Muscle of leg (tissue), 11 donors: Measurements from ENCODE around the gene BTBD2. TPM values are rescaled to one million over a fixed set of nuclear protein-coding genes. Genes with fewer than 3 reads are reported as not detected.

Experiments
- DNase-seq: peaks from one replicate; pipeline ENCODE4 v3.0.0; 2013
- H3K27ac ChIP-seq: one replicate; pipeline ENCODE4 v1.5.1; 2013; ENCODE audit warnings: mild to moderate bottlenecking, low read length, control low read depth
- H3K27me3 ChIP-seq: one replicate; pipeline ENCODE4 v1.6.1; 2013; ENCODE audit warnings: low read length; ENCODE audit not compliant: control insufficient read depth, insufficient read depth
- H3K36me3 ChIP-seq: one replicate; pipeline ENCODE4 v1.6.1; 2013; ENCODE audit warnings: low read length; ENCODE audit not compliant: control insufficient read depth, insufficient read depth
- H3K4me1 ChIP-seq: one replicate; pipeline ENCODE4 v1.6.1; 2013; ENCODE audit warnings: low read length; ENCODE audit not compliant: control insufficient read depth, insufficient read depth
- H3K4me3 ChIP-seq: one replicate; pipeline ENCODE4 v1.5.1; 2013; ENCODE audit warnings: low read length, control low read depth
- H3K9me3 ChIP-seq: replicated peaks from 2 replicates; pipeline ENCODE4 v1.6.1; 2013; ENCODE audit warnings: low read depth, low read length; ENCODE audit not compliant: control insufficient read depth
- WGBS: methylation state at CpG from one replicate; pipeline ENCODE4 v1.1.5; 2013; ENCODE audit warnings: missing lambda C conversion rate; ENCODE audit not compliant: insufficient coverage; 5-methylcytosine and 5-hydroxymethylcytosine counted together
- polyA plus RNA-seq, 8 donors: library from polyadenylated mRNA; unstranded; fragments of 120-200 nt; gene quantifications; one replicate each; pipeline versions ENCODE4 v1.2.1 to v1.2.3, GENCODE V29; 2013; ENCODE audit warnings: inconsistent platforms in 1 of 8, low replicate concordance in 1 of 8; ENCODE audit not compliant: insufficient read length in 8 of 8, insufficient read depth in 1 of 8
- total RNA-seq: library from RNA; stranded (reverse); fragments of 120-200 nt; gene quantifications from one replicate; pipeline ENCODE4 v1.2.4, GENCODE V29; 2013

The BTBD2 gene
- total and polyA plus RNA-seq, 9 donors = 28.6 to 87.5 (median 74.0) TPM

- Histone ChIP-seq H3K4me1 (peaks cover 6% of the 10 kb centered on the region), H3K4me3 (no peak overlapping the region), H3K27me3 (no peaks in the 10 kb centered on the region), H3K9me3 (no peaks in the 10 kb centered on the region), H3K27ac (no peak overlapping the region), H3K36me3 (peaks cover 26% of the 10 kb centered on the region)
- no peak for DNase-seq
- 93% methylated on average over 40 of the region's 44 CpGs for WGBS
Observed at GRCh38 chr19:1949304-1950101, 66.0 kb downstream of the BTBD2 start.

- H3K27me3 ChIP-seq = no peaks in the 10 kb centered on the region
- no peaks in the 10 kb centered on the region for H3K9me3 ChIP-seq
- no peak for DNase-seq
- H3K4me3 ChIP-seq = no peak overlapping the region
- H3K27ac ChIP-seq = no peak overlapping the region
- 78% methylated on average over 29 of the region's 34 CpGs for WGBS
- H3K36me3 ChIP-seq = peaks cover 15% of the 10 kb centered on the region
- peaks cover 23% of the 10 kb centered on the region for H3K4me1 ChIP-seq
Observed at GRCh38 chr19:1947651-1948209, 67.8 kb downstream of the BTBD2 start.

- peaks cover 30% of the 10 kb centered on the region for H3K4me1 ChIP-seq
- WGBS = 56% methylated on average over 7 of the region's 18 CpGs
Observed at GRCh38 chr19:1945899-1946298, 69.6 kb downstream of the BTBD2 start.

GRCh38 chr19:1944916-1945561 lies 70.5 kb downstream of the BTBD2 start:
- Histone ChIP-seq H3K4me1 (peaks cover 34% of the 10 kb centered on the region), H3K4me3 (no peak overlapping the region), H3K36me3 (peaks cover 7% of the 10 kb centered on the region), H3K27ac (no peak overlapping the region), H3K27me3 (no peaks in the 10 kb centered on the region), H3K9me3 (no peaks in the 10 kb centered on the region)
- WGBS = 88% methylated on average over 23 of the region's 30 CpGs
- no peak for DNase-seq

More at GRCh38 chr19:1945899-1946298, 69.6 kb downstream of the BTBD2 start:
- Histone ChIP-seq H3K4me3 (no peak overlapping the region), H3K36me3 (peaks cover 9% of the 10 kb centered on the region), H3K9me3 (no peaks in the 10 kb centered on the region), H3K27me3 (no peaks in the 10 kb centered on the region), H3K27ac (no peak overlapping the region)
- no peak for DNase-seq

- no peak overlapping the region for H3K4me3 ChIP-seq
- H3K27ac ChIP-seq = no peak overlapping the region
- WGBS = 68% methylated on average over 25 of the region's 42 CpGs
- no peak for DNase-seq
- peaks cover 41% of the 10 kb centered on the region for H3K4me1 ChIP-seq
- H3K27me3 ChIP-seq = no peaks in the 10 kb centered on the region
- no peaks in the 10 kb centered on the region for H3K9me3 ChIP-seq
- peaks cover 3% of the 10 kb centered on the region for H3K36me3 ChIP-seq
Observed at GRCh38 chr19:1944088-1944915, 71.2 kb downstream of the BTBD2 start.

- H3K4me1 ChIP-seq = peaks cover 41% of the 10 kb centered on the region
- DNase-seq = no peak
- no peaks in the 10 kb centered on the region for H3K9me3 ChIP-seq
- no peak overlapping the region for H3K4me3 ChIP-seq
- H3K27ac ChIP-seq = no peak overlapping the region
- no peaks in the 10 kb centered on the region for H3K27me3 ChIP-seq
- WGBS = 74% methylated on average over 21 of the region's 22 CpGs
- H3K36me3 ChIP-seq = no peaks in the 10 kb centered on the region
Observed at GRCh38 chr19:1943661-1944087, 71.8 kb downstream of the BTBD2 start.

- H3K27me3 ChIP-seq = no peaks in the 10 kb centered on the region
- WGBS = 11% methylated on average over 16 of the region's 21 CpGs
- no peaks in the 10 kb centered on the region for H3K36me3 ChIP-seq
- peaks cover 41% of the 10 kb centered on the region for H3K4me1 ChIP-seq
- H3K27ac ChIP-seq = peak overlapping the region; percentile 93
- H3K9me3 ChIP-seq = no peaks in the 10 kb centered on the region
- H3K4me3 ChIP-seq = peak overlapping the region; percentile 75
- no peak for DNase-seq
Observed at GRCh38 chr19:1942934-1943555, 72.5 kb downstream of the BTBD2 start.

GRCh38 chr19:1942078-1942933 lies 73.2 kb downstream of the BTBD2 start:
- WGBS = 0% methylated on average over 22 of the region's 40 CpGs
- DNase-seq = peak; percentile 79
- Histone ChIP-seq H3K36me3 (no peaks in the 10 kb centered on the region), H3K27ac (peak overlapping the region; percentile 93), H3K4me3 (peak overlapping the region; percentile 75), H3K9me3 (no peaks in the 10 kb centered on the region), H3K4me1 (peaks cover 41% of the 10 kb centered on the region), H3K27me3 (no peaks in the 10 kb centered on the region)
